ENCODE measurements around the gene PLXNC1. TPM values are rescaled to one million over a fixed set of nuclear protein-coding genes. Genes with fewer than 3 reads are reported as not detected.

PLXNC1 gene
- total RNA-seq, 1 donor from 2014 or later: under 0.01 TPM

- no peak for DNase-seq (ENCODE audit: low read depth)
Measured at GRCh38 chr12:94179723-94180122, 31.3 kb downstream of the PLXNC1 start.

GRCh38 chr12:94180558-94181296 lies 32.4 kb downstream of the PLXNC1 start:
- TF ChIP-seq CTCF (IDR thresholded peaks at IDR 0.05; ENCODE audit: insufficient read depth, low read length, severe bottlenecking): no peak
- Histone ChIP-seq H3K27me3 (ENCODE audit: control insufficient read depth, insufficient read depth, low read length) (no peaks in the 10 kb centered on the region), H3K36me3 (ENCODE audit: control insufficient read depth, insufficient read depth, low read length) (no peaks in the 10 kb centered on the region), H3K4me3 (ENCODE audit: low read depth, low read length) (no peak overlapping the region)
- DNase-seq (ENCODE audit: low read depth) (peak; percentile 72), FAIRE-seq (no peak)

More at GRCh38 chr12:94179723-94180122, 31.3 kb downstream of the PLXNC1 start:
- Histone ChIP-seq H3K4me3 (ENCODE audit: low read depth, low read length) (no peak overlapping the region), H3K36me3 (ENCODE audit: control insufficient read depth, insufficient read depth, low read length) (no peaks in the 10 kb centered on the region), H3K27me3 (ENCODE audit: control insufficient read depth, insufficient read depth, low read length) (no peaks in the 10 kb centered on the region)
- TF ChIP-seq CTCF (IDR thresholded peaks at IDR 0.05; ENCODE audit: insufficient read depth, low read length, severe bottlenecking): no peak
- no peak for FAIRE-seq

- DNase-seq (ENCODE audit: low read depth) (no peak), FAIRE-seq (no peak)
- Histone ChIP-seq H3K36me3 (ENCODE audit: control insufficient read depth, insufficient read depth, low read length) (no peaks in the 10 kb centered on the region), H3K4me3 (ENCODE audit: low read depth, low read length) (no peak overlapping the region), H3K27me3 (ENCODE audit: control insufficient read depth, insufficient read depth, low read length) (peaks cover 2% of the 10 kb centered on the region)
- no peak for TF ChIP-seq CTCF (IDR thresholded peaks at IDR 0.05; ENCODE audit: insufficient read depth, low read length, severe bottlenecking)
Measured at GRCh38 chr12:94182986-94183707, 34.8 kb downstream of the PLXNC1 start.

- FAIRE-seq (no peak), DNase-seq (ENCODE audit: low read depth) (no peak)
- Histone ChIP-seq H3K27me3 (ENCODE audit: control insufficient read depth, insufficient read depth, low read length) (peaks cover 2% of the 10 kb centered on the region), H3K4me3 (ENCODE audit: low read depth, low read length) (no peak overlapping the region), H3K36me3 (ENCODE audit: control insufficient read depth, insufficient read depth, low read length) (no peaks in the 10 kb centered on the region)
- TF ChIP-seq CTCF (IDR thresholded peaks at IDR 0.05; ENCODE audit: insufficient read depth, low read length, severe bottlenecking): no peak
Measured at GRCh38 chr12:94183708-94184379, 35.5 kb downstream of the PLXNC1 start.

GRCh38 chr12:94184995-94185719 lies 36.8 kb downstream of the PLXNC1 start:
- no peaks in the 10 kb centered on the region for H3K36me3 ChIP-seq (ENCODE audit: control insufficient read depth, insufficient read depth, low read length)
- peaks cover 2% of the 10 kb centered on the region for H3K27me3 ChIP-seq (ENCODE audit: control insufficient read depth, insufficient read depth, low read length)
- TF ChIP-seq CTCF (IDR thresholded peaks at IDR 0.05; ENCODE audit: insufficient read depth, low read length, severe bottlenecking): no peak
- FAIRE-seq (no peak), DNase-seq (ENCODE audit: low read depth) (no peak)
- no peak overlapping the region for H3K4me3 ChIP-seq (ENCODE audit: low read depth, low read length)
